ENCODE results near the gene KLHL24.
A peak's percentile ranks its signal among the peaks of the same experiment; 100 is the strongest.
"Not testable (repeated sequence)": the region's sequence is repeated elsewhere in the genome, so short reads cannot be mapped to it uniquely, and the experiment has no call there.

The KLHL24 gene

DNA sequence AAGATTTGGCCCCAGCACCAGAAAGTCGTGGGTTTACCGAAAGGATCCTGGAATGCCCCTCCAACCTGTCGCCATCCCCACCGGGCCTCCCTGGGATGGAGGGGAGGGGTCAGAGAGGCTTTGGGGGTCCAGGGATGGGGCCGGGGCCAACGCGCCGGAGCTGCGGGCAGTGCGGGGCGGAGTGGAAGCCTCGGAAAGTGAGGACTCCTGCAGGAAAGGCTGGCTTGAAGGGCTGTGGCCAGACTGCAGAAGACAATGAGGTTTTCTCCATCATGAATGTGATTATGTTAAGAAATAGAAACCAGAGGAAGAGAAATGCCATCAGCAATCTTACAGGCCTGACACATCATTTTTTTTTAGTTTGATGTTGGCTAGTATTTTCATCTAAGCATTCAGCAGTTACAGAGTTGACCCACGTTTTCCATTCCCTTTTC, 62.9 kb downstream of the KLHL24 start:
- peak; percentile 36 for DNase-seq (ENCODE audit: insufficient read length, low spot score)
- TF ChIP-seq, protein P1, sequence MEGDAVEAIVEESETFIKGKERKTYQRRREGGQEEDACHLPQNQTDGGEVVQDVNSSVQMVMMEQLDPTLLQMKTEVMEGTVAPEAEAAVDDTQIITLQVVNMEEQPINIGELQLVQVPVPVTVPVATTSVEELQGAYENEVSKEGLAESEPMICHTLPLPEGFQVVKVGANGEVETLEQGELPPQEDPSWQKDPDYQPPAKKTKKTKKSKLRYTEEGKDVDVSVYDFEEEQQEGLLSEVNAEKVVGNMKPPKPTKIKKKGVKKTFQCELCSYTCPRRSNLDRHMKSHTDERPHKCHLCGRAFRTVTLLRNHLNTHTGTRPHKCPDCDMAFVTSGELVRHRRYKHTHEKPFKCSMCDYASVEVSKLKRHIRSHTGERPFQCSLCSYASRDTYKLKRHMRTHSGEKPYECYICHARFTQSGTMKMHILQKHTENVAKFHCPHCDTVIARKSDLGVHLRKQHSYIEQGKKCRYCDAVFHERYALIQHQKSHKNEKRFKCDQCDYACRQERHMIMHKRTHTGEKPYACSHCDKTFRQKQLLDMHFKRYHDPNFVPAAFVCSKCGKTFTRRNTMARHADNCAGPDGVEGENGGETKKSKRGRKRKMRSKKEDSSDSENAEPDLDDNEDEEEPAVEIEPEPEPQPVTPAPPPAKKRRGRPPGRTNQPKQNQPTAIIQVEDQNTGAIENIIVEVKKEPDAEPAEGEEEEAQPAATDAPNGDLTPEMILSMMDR (IDR thresholded peaks at IDR 0.05; ENCODE audit: insufficient read depth, missing control alignments), result no peak
- no peak for FAIRE-seq

DNA sequence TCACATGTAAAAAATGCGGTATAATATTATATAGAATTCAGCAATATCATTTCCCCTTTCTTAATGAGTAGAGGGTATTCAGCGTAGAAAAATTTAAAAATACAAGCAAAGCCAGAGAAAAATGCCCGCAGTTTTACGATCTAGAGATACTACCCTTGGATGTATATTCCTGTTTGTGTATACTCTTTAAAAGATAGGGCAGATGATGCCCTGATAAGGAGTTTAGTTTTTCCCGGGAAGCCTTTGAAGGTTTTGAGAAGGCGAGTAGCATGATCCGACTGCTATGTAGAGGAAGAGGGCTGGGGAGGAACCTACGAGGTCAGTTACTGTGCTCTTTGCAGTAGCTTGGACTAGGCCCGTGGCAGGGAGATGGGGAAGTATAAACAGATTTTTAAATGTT, 63.3 kb downstream of the KLHL24 start:
- no peak for DNase-seq (ENCODE audit: insufficient read length, low spot score)
- no peak for FAIRE-seq
- TF ChIP-seq, protein P1 (IDR thresholded peaks at IDR 0.05; ENCODE audit: insufficient read depth, missing control alignments), result no peak

DNA sequence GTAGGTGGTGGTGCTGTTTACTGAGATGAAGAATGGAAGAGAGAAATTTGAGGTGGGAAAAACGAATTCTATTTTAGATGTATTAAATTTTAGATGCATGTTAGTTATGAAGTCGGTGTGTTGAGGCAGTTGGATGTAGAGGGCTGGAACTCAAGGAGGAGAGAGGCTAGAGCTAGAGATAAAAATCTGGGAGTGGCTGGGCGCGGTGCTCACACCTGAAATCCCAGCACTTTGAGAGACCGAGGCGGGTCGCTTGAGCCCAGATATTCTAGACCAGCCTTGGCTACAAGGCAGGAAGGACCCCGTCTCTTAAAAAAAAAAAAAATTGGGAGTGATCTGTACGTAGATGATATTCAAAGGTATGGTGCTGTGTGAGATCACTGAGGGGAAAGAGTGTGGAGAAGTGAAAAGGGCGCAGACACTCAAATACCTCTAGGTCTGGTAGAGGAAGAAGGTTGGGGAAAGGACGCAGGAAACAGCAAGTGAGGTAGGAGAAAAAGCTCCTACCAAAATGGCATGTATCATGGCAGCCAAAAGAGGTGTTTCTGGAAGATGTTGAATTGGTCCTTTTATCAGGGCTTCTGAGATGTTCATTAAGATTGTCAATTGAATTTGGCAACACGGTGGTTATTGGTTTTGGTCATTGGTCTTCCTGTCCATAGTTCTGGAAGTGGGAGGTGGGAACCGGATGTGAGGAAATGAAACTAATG, 64.0 kb downstream of the KLHL24 start:
- TF ChIP-seq, protein P1 (IDR thresholded peaks at IDR 0.05; ENCODE audit: insufficient read depth, missing control alignments), result no peak
- no peak for DNase-seq (ENCODE audit: insufficient read length, low spot score)
- FAIRE-seq, result no peak

DNA sequence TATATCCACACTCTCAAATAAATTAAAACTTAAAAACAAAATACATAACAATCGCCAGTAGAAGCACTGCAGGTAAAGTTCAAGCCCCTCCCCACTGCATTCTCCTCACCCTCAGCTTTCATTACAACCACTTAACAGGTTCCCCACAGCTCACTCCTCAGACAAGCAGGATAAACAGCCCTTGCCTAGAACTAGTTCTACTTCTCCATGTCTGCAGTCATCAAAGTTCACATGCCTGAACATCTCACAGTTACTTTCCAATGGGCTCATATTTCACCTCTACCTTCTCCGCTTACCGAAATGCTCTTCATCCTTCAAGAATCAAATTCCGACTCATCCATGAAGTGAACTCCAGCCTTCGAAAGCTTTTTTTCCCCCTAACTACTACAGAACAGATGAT, 66.3 kb downstream of the KLHL24 start:
- FAIRE-seq (no peak), DNase-seq (ENCODE audit: insufficient read length, low spot score) (no peak)
- TF ChIP-seq, protein P1 (IDR thresholded peaks at IDR 0.05; ENCODE audit: insufficient read depth, missing control alignments), result no peak

DNA sequence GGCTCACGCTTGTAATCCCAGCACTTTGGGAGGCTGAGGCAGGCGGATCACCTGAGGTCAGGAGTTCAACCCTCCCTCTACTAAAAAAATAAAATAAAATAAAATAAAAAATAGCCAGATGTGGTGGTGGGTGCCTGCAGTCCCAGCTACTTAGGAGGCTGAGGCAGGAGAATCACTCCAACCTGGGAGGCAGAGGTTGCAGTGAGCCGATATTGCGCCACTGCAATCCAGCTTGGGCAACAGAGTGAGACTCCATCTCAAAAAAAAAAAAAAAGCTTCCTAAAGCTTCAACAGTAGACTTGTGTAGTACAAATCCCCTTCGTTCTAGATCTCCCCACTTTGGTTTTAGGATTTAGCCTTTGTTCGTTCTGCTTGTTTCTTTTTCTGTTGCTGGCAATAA, 68.5 kb downstream of the KLHL24 start:
- not testable (repeated sequence) for DNase-seq (ENCODE audit: insufficient read length, low spot score); FAIRE-seq

DNA sequence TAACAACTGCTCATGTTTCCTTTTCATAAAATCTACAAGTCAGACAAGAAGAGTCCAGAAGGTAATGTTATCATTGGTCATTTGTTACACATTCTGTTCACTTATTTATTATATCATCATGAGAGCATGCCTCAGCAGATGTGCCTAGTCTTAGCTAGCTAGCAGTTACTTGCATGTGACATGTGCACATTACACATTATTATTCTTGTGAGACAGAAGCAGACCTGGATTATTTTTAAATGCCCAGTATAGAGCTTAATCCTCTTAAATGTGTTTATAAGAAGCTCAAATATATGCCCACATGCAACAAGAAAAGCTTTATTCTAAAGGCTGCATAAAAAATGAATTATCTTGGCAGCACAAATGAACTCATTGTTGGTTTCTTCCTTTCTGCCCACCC, 74.8 kb downstream of the KLHL24 start:
- FAIRE-seq, result peak; percentile 94
- DNase-seq (ENCODE audit: insufficient read length, low spot score), result peak; percentile 27
- TF ChIP-seq, protein P1 (IDR thresholded peaks at IDR 0.05; ENCODE audit: insufficient read depth, missing control alignments), result no peak

DNA sequence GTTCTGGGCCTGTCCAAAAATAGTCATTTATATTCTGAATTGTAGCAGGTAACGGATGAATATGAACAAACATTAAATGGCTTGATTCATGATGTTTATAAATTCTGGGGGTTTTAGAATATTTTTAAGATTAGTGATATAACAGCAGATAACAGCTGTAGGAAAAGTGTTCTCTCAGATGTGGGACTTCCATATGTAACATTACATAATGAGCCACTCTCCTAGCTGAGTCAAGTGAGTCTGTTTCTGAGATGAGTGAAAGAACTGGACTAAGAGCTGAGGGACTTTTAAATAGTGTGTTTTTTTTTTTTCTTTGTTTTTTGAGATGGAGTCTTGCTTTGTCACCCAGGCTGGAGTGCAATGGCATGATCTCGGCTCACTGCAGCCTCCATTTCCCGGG, 76.1 kb downstream of the KLHL24 start:
- DNase-seq (ENCODE audit: insufficient read length, low spot score), result no peak
- FAIRE-seq, result no peak
- TF ChIP-seq, protein P1 (IDR thresholded peaks at IDR 0.05; ENCODE audit: insufficient read depth, missing control alignments), result no peak

Data from D721Med (cell line).